ENCODE results near the gene MYBPHL. TPM values are rescaled to one million over a fixed set of nuclear protein-coding genes. Genes with fewer than 3 reads are reported as not detected.

MYBPHL gene
- total RNA-seq, 3 donors from 2014 or later (not counting 1 experiment from before 2014, with no cell fraction given) = not detected

DNA sequence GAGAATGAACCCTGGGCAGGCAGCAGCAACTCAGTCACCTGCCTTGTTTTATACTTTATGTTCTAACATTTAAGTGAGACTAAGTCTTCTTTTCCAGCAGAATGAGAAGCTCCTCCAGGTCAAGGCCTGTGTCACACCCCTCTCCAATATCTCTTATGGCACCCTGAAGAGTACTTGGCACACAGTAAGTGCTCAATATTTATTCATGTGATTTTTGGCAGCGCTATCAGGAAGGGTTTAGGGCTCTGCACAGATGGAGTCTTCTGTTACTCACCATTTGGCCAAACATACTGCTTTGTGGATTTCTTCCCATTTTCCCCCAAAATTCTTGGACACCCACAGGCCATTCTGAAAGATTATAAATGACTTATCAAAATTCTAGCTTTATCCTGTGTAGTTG, 43.8 kb upstream of the MYBPHL start:
- Mint-ChIP-seq H3K9me3 (no peaks in the 10 kb centered on the region), H3K27ac (no peak overlapping the region), H3K27me3 (ENCODE audit: low read depth in 2 of 2) (peaks cover 0 to 4% of the 10 kb centered on the region in 2 donors), H3K4me3 (no peak overlapping the region), H3K36me3 (no peaks in the 10 kb centered on the region), H3K4me1 (no peaks in the 10 kb centered on the region)
- no peak for DNase-seq
- H3K9me3 ChIP-seq (ENCODE audit: control insufficient read depth, insufficient read depth, low read length) = no peaks in the 10 kb centered on the region
- H3K36me3 ChIP-seq (ENCODE audit: control insufficient read depth, insufficient read depth, low read length) = no peaks in the 10 kb centered on the region
- no peak overlapping the region for H3K4me3 ChIP-seq (ENCODE audit: low read length)
- intact Hi-C loops (cut with micrococcal nuclease) = no loop called here
- no peaks in the 10 kb centered on the region for H3K4me1 ChIP-seq (ENCODE audit: control insufficient read depth, insufficient read depth, low read length)
- no peak for TF ChIP-seq CTCF (IDR thresholded peaks at IDR 0.05)
- 100% methylated on average over 1 of the region's 1 CpG for WGBS (ENCODE audit: insufficient coverage)
- no peak for ATAC-seq
- H3K27me3 ChIP-seq (ENCODE audit: control insufficient read depth, insufficient read depth, low read length) = no peaks in the 10 kb centered on the region
- H3K27ac ChIP-seq (ENCODE audit: low read length) = no peak overlapping the region

DNA sequence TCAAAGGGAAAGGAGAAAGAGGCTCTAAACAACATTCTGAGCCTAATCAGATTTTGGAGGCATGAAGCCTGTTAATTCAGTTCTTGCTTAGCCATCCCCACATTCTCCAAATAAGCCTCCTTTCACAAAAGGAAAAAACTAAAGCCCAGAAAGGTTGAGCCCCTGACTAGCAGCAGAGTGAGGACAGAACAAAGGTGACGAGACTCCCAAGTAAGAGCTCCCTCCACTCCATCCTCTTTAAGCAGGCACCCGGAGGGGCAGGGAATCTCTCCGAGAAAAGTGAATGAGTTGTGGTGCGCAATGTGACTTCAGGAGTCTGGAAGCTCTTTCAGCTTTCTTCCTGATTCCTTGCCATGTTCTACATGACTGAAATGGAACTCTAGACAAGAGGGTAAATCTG, 43.4 kb upstream of the MYBPHL start:
- H3K9me3 ChIP-seq (ENCODE audit: control insufficient read depth, insufficient read depth, low read length) = no peaks in the 10 kb centered on the region
- no peaks in the 10 kb centered on the region for H3K36me3 ChIP-seq (ENCODE audit: control insufficient read depth, insufficient read depth, low read length)
- H3K27me3 Mint-ChIP-seq (ENCODE audit: low read depth in 2 of 2) = peaks cover 0 to 4% of the 10 kb centered on the region in 2 donors
- H3K9me3 Mint-ChIP-seq = no peaks in the 10 kb centered on the region
- DNase-seq (no peak), ATAC-seq (no peak)
- H3K27ac Mint-ChIP-seq = no peak overlapping the region
- no peaks in the 10 kb centered on the region for H3K4me1 ChIP-seq (ENCODE audit: control insufficient read depth, insufficient read depth, low read length)
- H3K4me3 Mint-ChIP-seq = no peak overlapping the region
- H3K27me3 ChIP-seq (ENCODE audit: control insufficient read depth, insufficient read depth, low read length) = no peaks in the 10 kb centered on the region
- intact Hi-C loops (cut with micrococcal nuclease) = no loop called here
- no peaks in the 10 kb centered on the region for H3K4me1 Mint-ChIP-seq
- no peak for TF ChIP-seq CTCF (IDR thresholded peaks at IDR 0.05)
- no peak overlapping the region for H3K4me3 ChIP-seq (ENCODE audit: low read length)
- no peak overlapping the region for H3K27ac ChIP-seq (ENCODE audit: low read length)
- WGBS (ENCODE audit: insufficient coverage) = 86% methylated on average over 4 of the region's 4 CpGs
- no peaks in the 10 kb centered on the region for H3K36me3 Mint-ChIP-seq

GRCh38 chr1:109347511-109347910, 40.7 kb upstream of the MYBPHL start:
- no peak for DNase-seq
- Mint-ChIP-seq H3K27me3 (ENCODE audit: low read depth in 2 of 2) (peaks cover 0 to 4% of the 10 kb centered on the region in 2 donors), H3K36me3 (no peaks in the 10 kb centered on the region), H3K9me3 (no peaks in the 10 kb centered on the region), H3K4me1 (no peaks in the 10 kb centered on the region), H3K27ac (no peak overlapping the region), H3K4me3 (no peak overlapping the region)
- H3K36me3 ChIP-seq (ENCODE audit: control insufficient read depth, insufficient read depth, low read length) = no peaks in the 10 kb centered on the region
- intact Hi-C loops (cut with micrococcal nuclease) = no loop called here
- H3K4me1 ChIP-seq (ENCODE audit: control insufficient read depth, insufficient read depth, low read length) = no peaks in the 10 kb centered on the region
- TF ChIP-seq CTCF (IDR thresholded peaks at IDR 0.05) = no peak
- ATAC-seq = no peak
- H3K27ac ChIP-seq (ENCODE audit: low read length) = no peak overlapping the region
- H3K9me3 ChIP-seq (ENCODE audit: control insufficient read depth, insufficient read depth, low read length) = no peaks in the 10 kb centered on the region
- H3K4me3 ChIP-seq (ENCODE audit: low read length) = no peak overlapping the region
- 98% methylated on average over 6 of the region's 6 CpGs for WGBS (ENCODE audit: insufficient coverage)
- H3K27me3 ChIP-seq (ENCODE audit: control insufficient read depth, insufficient read depth, low read length) = no peaks in the 10 kb centered on the region
